Ovary (tissue), 3 donors: ENCODE measurements around the gene PCDH8.

Experiments
- CTCF ChIP-seq, 3 donors: fragments of 450-650 bp in 2 of 3; fragments of 200-600 bp in 1 of 3; IDR thresholded peaks; one replicate each; pipeline versions ENCODE4 v1.5.1 to v1.8.0; 2016 to 2022; ENCODE audit warnings: antibody characterized with exemption in 3 of 3, mild to moderate bottlenecking in 1 of 3
- POLR2A ChIP-seq: fragments of 450-650 bp; IDR thresholded peaks from one replicate; pipeline ENCODE4 v1.6.1; 2017; ENCODE audit warnings: antibody characterized with exemption, mild to moderate bottlenecking, moderate library complexity
- donor health status: DM: no; HTN: no; CAD: no.

- TF ChIP-seq POLR2A (no peak), CTCF (IDR thresholded peaks at IDR 0.05) (no peak)
Observed at GRCh38 chr13:52794589-52794988, 53.9 kb downstream of the PCDH8 start.
